IMR-90 (cell line): Measurements from ENCODE around the gene DHFR. TPM values are rescaled to one million over a fixed set of nuclear protein-coding genes. Genes with fewer than 3 reads are reported as not detected.

Source experiments
- ATAC-seq: fragments of 200-7000 bp; cut with Tn5 transposase; 2 replicates; pipeline ENCODE4 v1.9.1; 2020; ENCODE audit warnings: low read depth, mild to moderate bottlenecking, moderate library complexity
- BruUV-seq: library from RNA; stranded (reverse); fragments of 400-500 nt; replicated peaks from 2 replicates; lab custom pipeline; 2021; lab: Mats Ljungman, UMichigan
- CTCF ChIA-PET: fragments of 300-600 bp; formaldehyde crosslinking; extraction: SDS; loops from one replicate; lab custom pipeline; 2021; ENCODE audit warnings: antibody characterized with exemption; lab: Yijun Ruan, JAX
- POLR2A ChIA-PET: fragments of 300-600 bp; sonication (Branson Sonifier 250); formaldehyde crosslinking; loops from one replicate; lab custom pipeline; 2022; ENCODE audit warnings: antibody characterized with exemption; ENCODE audit not compliant: unreplicated experiment; lab: Charles Lee
- DNase-seq: peaks from one replicate; pipeline ENCODE4 v3.0.0; 2013
- H2AFZ ChIP-seq: replicated peaks from 2 replicates; pipeline ENCODE3; 2013; ENCODE audit warnings: low read length, mild to moderate bottlenecking; ENCODE audit not compliant: poor library complexity
- H2AK5ac ChIP-seq: 2 replicates; pipeline ENCODE4 v1.6.1; 2013; ENCODE audit warnings: low read depth, low read length, inconsistent platforms
- H2AK9ac ChIP-seq: replicated peaks from 2 replicates; pipeline ENCODE3; 2013; ENCODE audit warnings: mild to moderate bottlenecking, low read depth, low read length, moderate library complexity; ENCODE audit not compliant: poor library complexity
- H2BK120ac ChIP-seq: 2 replicates; pipeline ENCODE4 v1.6.1; 2013; ENCODE audit warnings: low read depth, low read length, inconsistent platforms
- H2BK15ac ChIP-seq: 3 replicates; pipeline ENCODE4 v1.6.1; 2013; ENCODE audit warnings: low read depth, low read length, inconsistent platforms
- H2BK20ac ChIP-seq: 2 replicates; pipeline ENCODE4 v1.6.1; 2013; ENCODE audit warnings: low read depth, mild to moderate bottlenecking, inconsistent platforms, low read length, moderate library complexity
- H2BK5ac ChIP-seq: 2 replicates; pipeline ENCODE4 v1.6.1; 2013; ENCODE audit warnings: mild to moderate bottlenecking, low read depth, low read length, inconsistent platforms; ENCODE audit not compliant: poor library complexity, severe bottlenecking
- H3K14ac ChIP-seq: replicated peaks from 2 replicates; pipeline ENCODE4 v1.6.1; 2013; ENCODE audit warnings: low read depth, low read length, inconsistent platforms
- H3K18ac ChIP-seq: 2 replicates; pipeline ENCODE4 v1.6.1; 2013; ENCODE audit warnings: low read depth, low read length, control low read depth
- H3K23ac ChIP-seq: 2 replicates; pipeline ENCODE4 v1.6.1; 2013; ENCODE audit warnings: low read depth, low read length, inconsistent platforms
- H3K27ac ChIP-seq: 2 replicates; pipeline ENCODE4 v1.5.1; 2013; ENCODE audit warnings: mild to moderate bottlenecking, control low read depth, low read length; ENCODE audit not compliant: insufficient read depth
- H3K27me3 ChIP-seq: 2 replicates; pipeline ENCODE4 v1.6.1; 2013; ENCODE audit warnings: low read length; ENCODE audit not compliant: control insufficient read depth, insufficient read depth
- H3K36me3 ChIP-seq: 2 replicates; pipeline ENCODE4 v1.6.1; 2013; ENCODE audit warnings: low read length, mixed read lengths; ENCODE audit not compliant: control insufficient read depth, insufficient read depth
- H3K4ac ChIP-seq: 2 replicates; pipeline ENCODE4 v1.6.1; 2013; ENCODE audit warnings: low read depth, low read length, inconsistent platforms
- H3K4me1 ChIP-seq: 2 replicates; pipeline ENCODE4 v1.6.1; 2013; ENCODE audit warnings: low read length, mixed read lengths; ENCODE audit not compliant: control insufficient read depth, insufficient read depth
- H3K4me2 ChIP-seq: 2 replicates; pipeline ENCODE4 v1.6.1; 2013; ENCODE audit warnings: low read depth, mild to moderate bottlenecking, control low read depth, low read length, moderate library complexity
- H3K4me3 ChIP-seq: 2 replicates; pipeline ENCODE4 v1.5.1; 2013; ENCODE audit warnings: low read depth, mild to moderate bottlenecking, control low read depth, low read length, moderate library complexity; ENCODE audit not compliant: insufficient read depth
- H3K56ac ChIP-seq: 2 replicates; pipeline ENCODE4 v1.6.1; 2013; ENCODE audit warnings: low read length, inconsistent platforms; ENCODE audit not compliant: insufficient read depth; ENCODE audit errors: extremely low read depth
- H3K79me1 ChIP-seq, 2 experiments: 2 replicates each; pipeline ENCODE4 v1.6.1; 2013; ENCODE audit warnings: low read length in 2 of 2, inconsistent platforms in 1 of 2, low read depth in 1 of 2
- H3K9ac ChIP-seq: 2 replicates; pipeline ENCODE4 v1.6.1; 2013; ENCODE audit warnings: low read depth, low read length, control low read depth
- H3K9me1 ChIP-seq: 2 replicates; pipeline ENCODE4 v1.6.1; 2013; ENCODE audit warnings: low read length, inconsistent platforms; ENCODE audit not compliant: insufficient read depth
- H3K9me3 ChIP-seq: 2 replicates; pipeline ENCODE4 v1.6.1; 2013; ENCODE audit warnings: low read length; ENCODE audit not compliant: control insufficient read depth, insufficient read depth
- H4K20me1 ChIP-seq: 2 replicates; pipeline ENCODE4 v1.6.1; 2013; ENCODE audit warnings: low read length, inconsistent platforms; ENCODE audit not compliant: insufficient read depth
- H4K5ac ChIP-seq: 2 replicates; pipeline ENCODE4 v1.6.1; 2013; ENCODE audit warnings: mild to moderate bottlenecking, low read depth, low read length, control low read depth
- H4K8ac ChIP-seq, 2 experiments: 2 replicates each; pipeline ENCODE4 v1.6.1; 2013; ENCODE audit warnings: low read depth in 2 of 2, low read length in 2 of 2, control low read depth in 1 of 2, inconsistent platforms in 1 of 2
- H4K91ac ChIP-seq: 2 replicates; pipeline ENCODE4 v1.6.1; 2013; ENCODE audit warnings: low read depth, low read length, inconsistent platforms; ENCODE audit not compliant: insufficient read depth
- FOS ChIP-seq: fragments of 150-350 bp; IDR thresholded peaks from 2 replicates; pipeline ENCODE4 v1.6.1; 2016; ENCODE audit warnings: low read depth, low read length
- POLR2A ChIP-seq: IDR thresholded peaks from 2 replicates; pipeline ENCODE4 v1.6.1; 2012; ENCODE audit warnings: mild to moderate bottlenecking, low read depth, low read length
- WGBS, 2 experiments: methylation state at CpG; one replicate each; pipeline versions ENCODE4 v1.1.5 to v1.1.7; 2013; ENCODE audit warnings: missing lambda C conversion rate in 2 of 2; ENCODE audit not compliant: insufficient read length in 1 of 2; ENCODE audit errors: extremely low coverage in 2 of 2; 5-methylcytosine and 5-hydroxymethylcytosine counted together
- dilution Hi-C: fragments of 300-500 bp; cut with HindIII; formaldehyde crosslinking; loops from one replicate; pipeline ENCODE4 v1.14.3; 2018; ENCODE audit warnings: low sequenced_read_pairs; ENCODE audit not compliant: unreplicated experiment
- in situ Hi-C: fragments of 300-500 bp; cut with MboI; formaldehyde crosslinking; loops from 3 replicates; pipeline ENCODE4 v1.14.3; 2019; ENCODE audit warnings: low sequenced_read_pairs, inconsistent platforms, mixed read lengths
- intact Hi-C: fragments of 100-400 bp; cut with micrococcal nuclease; formaldehyde crosslinking; loops from 2 replicates; pipeline ENCODE4 v1.10.0; 2022
- polyA plus RNA-seq, 3 experiments: library from polyadenylated mRNA; depleted of rRNA; stranded (reverse); fragments of >200 nt; gene quantifications; 2 replicates each; pipeline ENCODE4 v1.2.3, GENCODE V29; 2012; ENCODE audit warnings: low replicate concordance in 1 of 3
- total RNA-seq: library from RNA; depleted of rRNA; stranded (reverse); fragments of >200 nt; gene quantifications from 2 replicates; pipeline ENCODE4 v1.2.3, GENCODE V29; 2012

DHFR gene
- total and polyA plus RNA-seq, 2 of the 4 experiments (the other 2 are of a cell fraction) = 20.6 to 29.4 TPM

DNA sequence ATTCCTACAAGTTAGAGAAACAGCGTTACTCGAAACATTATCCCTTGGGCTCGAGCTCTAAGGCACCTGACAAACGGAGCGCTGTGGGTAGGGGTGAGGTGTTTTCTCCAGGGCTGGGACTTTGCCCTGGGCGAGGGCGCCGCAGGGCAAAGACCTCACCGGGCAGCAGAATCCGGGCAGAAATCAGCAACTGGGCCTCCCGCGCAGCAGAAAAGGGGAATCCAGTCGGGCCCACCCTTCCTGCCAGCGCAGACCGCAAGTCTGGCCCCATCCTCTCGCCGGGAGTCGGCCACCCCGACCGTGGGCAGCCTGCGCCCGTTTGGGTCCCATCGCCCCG, 761 bp downstream of the DHFR start:
- Histone ChIP-seq H2BK120ac (no peak overlapping the region), H2AK9ac (no peak overlapping the region), H3K4me3 (peak overlapping the region; percentile 100), H4K8ac (no peak overlapping the region; a peak in 1 of 4 replicates), H3K27me3 (no peaks in the 10 kb centered on the region), H3K9me3 (no peaks in the 10 kb centered on the region), H2BK5ac (no peak overlapping the region), H2BK15ac (no peak overlapping the region), H4K91ac (no peak overlapping the region; the same call in 1 of the 2 replicates), H3K23ac (peak overlapping the region; percentile 77; the same call in 1 of the 2 replicates), H3K56ac (peak overlapping the region; percentile 56; the same call in 1 of the 2 replicates), H4K5ac (no peak overlapping the region), H3K4me1 (peaks cover 6% of the 10 kb centered on the region), H3K79me1 (peaks cover 3 to 34% of the 10 kb centered on the region in 2 experiments; a peak in 3 of 4 replicates), H3K9me1 (no peaks in the 10 kb centered on the region), H3K36me3 (peaks cover 1% of the 10 kb centered on the region; the same call in 1 of the 2 replicates), H2AK5ac (no peak overlapping the region), H3K4me2 (peak overlapping the region; percentile 93), H3K14ac (peak overlapping the region; percentile 8; the same call in 1 of the 2 replicates), H3K18ac (no peak overlapping the region), H2AFZ (peak overlapping the region; percentile 83), H3K9ac (peak overlapping the region; percentile 81; the same call in 1 of the 2 replicates), H3K4ac (no peak overlapping the region), H2BK20ac (no peak overlapping the region), H4K20me1 (peaks cover 12% of the 10 kb centered on the region), H3K27ac (peak overlapping the region; percentile 34; the same call in 1 of the 2 replicates)
- WGBS, 2 experiments = 1% methylated on average over 8 of the region's 24 CpGs; no CpG with 5 or more reads in 1 of the 2 experiments
- no peak for ATAC-seq
- CTCF ChIA-PET = no interaction called here
- in situ Hi-C loops = no loop called here
- dilution Hi-C loops = no loop called here
- no peak for TF ChIP-seq FOS
- TF ChIP-seq POLR2A = no peak
- intact Hi-C loops = no loop called here
- TSS peak; percentile 38 for BruUV-seq
- DNase-seq = no peak
- POLR2A ChIA-PET = no interaction called here
